Fibroblast of the aortic adventitia (primary cell): ENCODE data around the gene GPRC5B. TPM values are rescaled to one million over a fixed set of nuclear protein-coding genes. Genes with fewer than 3 reads are reported as not detected.

Experiments
- DNase-seq: peaks from one replicate; pipeline ENCODE4 v3.0.0-alpha.2; 2010; ENCODE audit warnings: low read depth
- H3K4me3 ChIP-seq: 2 replicates; pipeline ENCODE4 v1.5.1; 2011; ENCODE audit warnings: low read depth, mild to moderate bottlenecking, control low read depth, low read length, moderate library complexity
- CTCF ChIP-seq: IDR thresholded peaks from 2 replicates; pipeline ENCODE4 v1.5.1; 2011; ENCODE audit warnings: mild to moderate bottlenecking, low read length, control low read depth, inconsistent platforms; ENCODE audit not compliant: insufficient read depth
- total RNA-seq: library from RNA; depleted of rRNA; stranded (reverse); fragments of >200 nt; gene quantifications from 2 replicates; pipeline ENCODE4 v1.2.3, GENCODE V29; 2012; ENCODE audit warnings: low replicate concordance

The GPRC5B gene
- total RNA-seq, 1 donor: 20.2 TPM

GRCh38 chr16:19886073-19886941 lies 1.7 kb upstream of the GPRC5B start:
- TF ChIP-seq CTCF: peak; percentile 100
- peak overlapping the region; percentile 22 for H3K4me3 ChIP-seq
- peak; percentile 83 for DNase-seq

- no peak for DNase-seq
- H3K4me3 ChIP-seq: peak overlapping the region; percentile 85
- TF ChIP-seq CTCF: no peak
Measured at GRCh38 chr16:19885451-19886072, 914 bp upstream of the GPRC5B start.

GRCh38 chr16:19883966-19884485 lies 622 bp downstream of the GPRC5B start:
- no peak for TF ChIP-seq CTCF
- H3K4me3 ChIP-seq: peak overlapping the region; percentile 85
- no peak for DNase-seq

GRCh38 chr16:19883296-19883965 lies 1.2 kb downstream of the GPRC5B start:
- TF ChIP-seq CTCF: no peak
- DNase-seq: peak; percentile 55
- H3K4me3 ChIP-seq: peak overlapping the region; percentile 85

GRCh38 chr16:19882646-19883045 lies 2.0 kb downstream of the GPRC5B start:
- peak overlapping the region; percentile 85 for H3K4me3 ChIP-seq
- no peak for TF ChIP-seq CTCF
- no peak for DNase-seq

- no peak for TF ChIP-seq CTCF
- peak overlapping the region; percentile 85 for H3K4me3 ChIP-seq
- no peak for DNase-seq
Measured at GRCh38 chr16:19882186-19882585, 2.5 kb downstream of the GPRC5B start.
